GM18907 (cell line): ENCODE measurements around the gene INTS13.
"Not testable (repeated sequence)": the region's sequence is repeated elsewhere in the genome, so short reads cannot be mapped to it uniquely, and the experiment has no call there.

Experiments used
- ATAC-seq: cut with Tn5 transposase; IDR thresholded peaks from one replicate; pipeline ENCODE4 v1.9.1; 2021; ENCODE audit warnings: mild to moderate bottlenecking, moderate library complexity; ENCODE audit not compliant: unreplicated experiment

The INTS13 gene

DNA sequence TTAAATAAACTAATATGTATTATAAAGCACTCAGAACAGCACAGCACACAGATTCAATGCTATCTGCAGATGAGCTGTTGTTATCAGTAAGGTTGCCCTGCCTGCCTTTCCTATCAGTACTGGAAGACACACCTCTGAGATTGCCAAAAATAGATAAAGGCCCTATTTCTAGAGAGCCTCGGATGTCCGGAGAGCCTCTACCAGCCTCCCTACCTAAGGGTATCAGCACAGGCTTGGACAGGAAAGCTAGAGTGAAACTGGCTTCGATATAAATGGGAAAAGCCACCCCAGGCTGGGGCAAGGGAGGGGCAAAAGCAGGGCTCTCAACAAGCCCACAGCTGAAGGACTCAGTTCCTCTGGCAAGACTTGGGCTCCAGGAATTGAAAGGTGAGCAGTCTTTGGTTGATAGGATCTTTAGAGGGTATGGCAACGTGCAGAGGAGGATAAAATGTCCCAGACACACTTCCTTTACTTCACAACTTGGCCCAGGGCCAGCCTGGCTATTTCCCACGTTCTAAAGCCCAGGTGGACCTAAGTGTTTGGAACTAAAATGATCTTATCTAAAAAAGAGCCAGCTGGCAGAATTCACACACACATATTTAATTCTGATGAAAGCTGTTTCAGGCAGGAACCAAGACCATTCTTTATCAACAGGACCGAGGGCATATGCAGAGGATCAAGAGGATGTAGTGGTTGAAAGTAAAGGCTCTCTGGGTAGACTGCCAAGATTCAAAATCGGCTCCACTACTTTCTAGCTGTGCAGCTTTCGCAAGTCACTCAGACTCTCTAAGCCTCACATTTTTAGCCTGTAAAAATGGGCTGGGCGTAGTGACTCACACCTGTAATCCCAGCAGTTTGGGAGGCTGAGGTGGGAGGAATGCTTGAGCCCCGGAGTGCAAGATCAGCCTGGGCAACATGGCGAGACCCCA lies 67.0 kb downstream of the INTS13 start:
- no peak for ATAC-seq

DNA sequence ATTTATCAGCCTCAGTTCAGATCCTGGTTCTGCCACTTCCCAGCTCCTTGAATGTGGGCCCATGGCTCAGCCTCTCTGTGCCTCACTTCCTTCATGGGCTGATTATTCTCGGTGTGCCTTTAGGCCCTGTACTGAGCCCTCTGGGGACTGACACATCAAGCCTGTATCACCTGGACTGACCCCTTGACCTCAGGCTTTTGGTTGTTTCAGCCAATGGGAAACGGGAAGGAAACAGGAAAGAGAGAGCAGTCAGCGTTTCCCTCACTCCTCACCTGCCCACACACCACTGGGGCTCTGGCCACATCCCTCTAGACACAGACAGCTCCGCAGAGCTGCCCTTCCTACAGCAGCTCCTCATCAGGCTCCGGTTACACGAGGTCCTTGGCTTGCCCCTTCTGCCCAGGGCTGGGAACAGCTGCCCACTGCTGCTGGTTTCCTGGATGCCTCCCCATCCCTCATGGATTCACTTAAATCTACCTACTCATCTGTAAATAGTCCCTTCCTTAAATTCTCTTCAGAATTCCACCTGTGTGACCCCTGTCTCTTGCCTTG lies 67.8 kb downstream of the INTS13 start:
- no peak for ATAC-seq

DNA sequence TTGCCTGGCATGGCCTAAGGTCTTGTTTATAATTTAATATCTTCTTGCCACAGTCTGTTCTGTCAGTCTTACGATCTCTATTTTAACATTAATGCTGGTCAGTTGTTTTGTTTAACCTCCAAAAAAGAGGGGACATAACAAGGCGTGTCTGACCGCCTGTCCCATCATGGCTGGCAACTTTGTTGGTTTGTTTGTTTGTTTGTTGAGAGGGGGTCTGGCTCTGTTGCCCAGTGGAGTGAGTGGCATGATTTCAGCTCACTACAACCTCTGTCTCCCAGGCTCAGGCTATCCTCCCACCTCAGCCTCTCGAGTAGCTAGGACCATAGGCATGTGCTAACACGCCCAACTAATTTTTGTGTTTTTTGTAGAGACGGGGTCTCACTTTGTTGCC lies 68.7 kb downstream of the INTS13 start:
- ATAC-seq, result no peak

- no peak for ATAC-seq
Measured at GRCh38 chr12:26868447-26869103, 69.2 kb downstream of the INTS13 start.

GRCh38 chr12:26867080-26867479 lies 70.7 kb downstream of the INTS13 start:
- ATAC-seq, result peak; percentile 77

DNA sequence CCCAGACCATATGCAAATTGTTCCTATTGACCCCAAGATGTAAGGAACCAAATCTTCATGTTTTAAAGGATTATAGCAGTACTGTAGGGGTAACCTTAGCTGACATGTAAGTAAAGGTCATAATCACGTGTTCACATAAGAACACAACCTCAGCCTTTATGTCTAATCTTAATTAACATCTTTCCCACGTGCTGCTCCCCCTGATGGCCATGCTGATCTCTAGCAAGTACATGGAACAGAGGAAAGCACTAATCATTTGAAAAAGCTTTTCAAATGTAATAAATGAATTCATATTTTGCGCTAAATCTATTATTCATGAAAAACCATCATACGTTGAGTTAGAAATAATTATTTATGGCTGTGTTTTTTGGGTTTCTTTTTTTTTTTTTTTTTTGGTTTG lies 74.3 kb downstream of the INTS13 start:
- no peak for ATAC-seq

DNA sequence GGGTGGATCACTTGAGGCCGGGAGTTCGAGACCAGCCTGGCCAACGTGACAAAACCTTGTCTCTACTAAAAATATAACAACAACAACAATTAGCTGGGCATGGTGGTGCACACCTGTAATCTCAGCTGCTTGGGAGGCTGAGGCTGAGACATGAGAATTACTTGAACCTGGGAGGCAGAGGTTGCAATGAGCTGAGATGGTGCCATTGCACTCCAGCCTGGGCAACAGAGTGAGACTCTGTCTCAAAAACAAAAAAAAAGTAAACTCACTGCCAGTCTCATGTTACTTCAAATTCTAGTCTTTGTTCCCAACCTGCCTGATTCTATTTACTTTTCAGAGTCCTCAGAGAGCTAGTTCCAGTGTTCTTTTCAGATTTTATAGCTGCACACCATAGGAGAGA lies 75.0 kb downstream of the INTS13 start:
- ATAC-seq, result not testable (repeated sequence)

DNA sequence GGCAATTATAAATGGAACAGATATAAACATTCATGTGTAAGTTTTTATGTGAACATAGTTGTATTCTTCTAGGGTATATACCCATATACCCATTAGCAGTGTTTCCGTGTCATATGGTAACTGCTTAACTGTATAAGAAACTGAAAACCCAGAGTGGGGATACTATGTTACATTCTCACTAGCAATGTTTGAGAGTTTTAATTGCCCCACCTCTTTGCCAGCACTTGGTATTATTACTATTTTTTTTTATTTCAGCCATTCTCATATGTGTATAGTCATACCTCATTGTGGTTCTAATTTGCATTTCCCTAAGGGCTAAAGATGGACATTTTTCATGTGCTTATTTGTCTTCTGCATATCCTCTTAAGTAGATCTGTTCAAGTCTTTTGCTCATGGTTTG lies 76.1 kb downstream of the INTS13 start:
- no peak for ATAC-seq

- no peak for ATAC-seq
Measured at GRCh38 chr12:26857465-26858176, 80.2 kb downstream of the INTS13 start.

GRCh38 chr12:26855337-26855736 lies 82.4 kb downstream of the INTS13 start:
- no peak for ATAC-seq
